Measurements from ENCODE around the gene CFAP221.

GRCh38 chr2:119683074-119683712 lies 138.9 kb downstream of the CFAP221 start:
- TF ChIP-seq CTCF (IDR thresholded peaks at IDR 0.05 in 2 of 3, conservative IDR thresholded peaks at IDR 0.05 in 1 of 3; ENCODE audit: control insufficient read depth in 2 of 3, extremely low read depth in 1 of 3, insufficient read depth in 1 of 3, low read depth in 3 of 3, low read length in 3 of 3) (no peak), IRF3 (IDR thresholded peaks at IDR 0.05) (no peak), NRF1 (conservative IDR thresholded peaks at IDR 0.05; ENCODE audit: low read depth, low read length) (no peak), EED (IDR thresholded peaks at IDR 0.05; ENCODE audit: low read depth) (no peak), GABPA (IDR thresholded peaks at IDR 0.05; ENCODE audit: low read depth) (no peak), ATF3 (IDR thresholded peaks at IDR 0.05; ENCODE audit: borderline replicate concordance, extremely low read depth, low read depth, low read length) (no peak), TCF7 (IDR thresholded peaks at IDR 0.05; ENCODE audit: borderline replicate concordance) (no peak), RCOR1 (conservative IDR thresholded peaks at IDR 0.05; ENCODE audit: low read depth, low read length) (no peak), CHD2 (IDR thresholded peaks at IDR 0.05; ENCODE audit: borderline replicate concordance, low read depth, low read length) (no peak), POLR2AphosphoS5 (IDR thresholded peaks at IDR 0.05; ENCODE audit: low read length) (no peak), CEBPZ (IDR thresholded peaks at IDR 0.05; ENCODE audit: low read depth, low read length) (no peak), TAF1 (IDR thresholded peaks at IDR 0.05; ENCODE audit: borderline replicate concordance, low read depth, low read length) (no peak), KDM1A (IDR thresholded peaks at IDR 0.05; ENCODE audit: borderline replicate concordance) (no peak)
